ENCODE data around the gene RC3H1.
A peak's percentile ranks its signal among the peaks of the same experiment; 100 is the strongest.
"Not testable (repeated sequence)": the region's sequence is repeated elsewhere in the genome, so short reads cannot be mapped to it uniquely, and the experiment has no call there.

Gene RC3H1

GRCh38 chr1:173930541-173930940 is 91.6 kb downstream of the RC3H1 start:
- DNase-seq = not testable (repeated sequence)

- DNase-seq = no peak
Measured at GRCh38 chr1:173925306-173926242, 96.6 kb downstream of the RC3H1 start.

- DNase-seq = no peak
Measured at GRCh38 chr1:173920861-173921260, 101.3 kb downstream of the RC3H1 start.

GRCh38 chr1:173917635-173918493 is 104.3 kb downstream of the RC3H1 start:
- no peak for DNase-seq

- no peak for DNase-seq
Measured at GRCh38 chr1:173917149-173917548, 105.0 kb downstream of the RC3H1 start, which contains the start of gene SERPINC1. Gene SERPINC1, minus strand, starts transcription at chr1:173917327. Its CDS starts 68 bp downstream, at chr1:173917259.

GRCh38 chr1:173916667-173917066 is 105.5 kb downstream of the RC3H1 start:
- DNase-seq = no peak

GRCh38 chr1:173915596-173915995 is 106.6 kb downstream of the RC3H1 start:
- DNase-seq = no peak

GRCh38 chr1:173914366-173914871 is 107.7 kb downstream of the RC3H1 start:
- peak; percentile 12 to 24 for DNase-seq

GRCh38 chr1:173913111-173913510 is 109.0 kb downstream of the RC3H1 start:
- no peak for DNase-seq

- DNase-seq = no peak
Measured at GRCh38 chr1:173903827-173904531, 118.2 kb downstream of the RC3H1 start.

GRCh38 chr1:173900992-173901391 is 121.2 kb downstream of the RC3H1 start:
- no peak for DNase-seq

GRCh38 chr1:173900427-173900826 is 121.7 kb downstream of the RC3H1 start:
- DNase-seq = no peak

GRCh38 chr1:173894189-173894588 is 128.0 kb downstream of the RC3H1 start:
- no peak for DNase-seq

- no peak for DNase-seq
Measured at GRCh38 chr1:173893611-173894010, 128.5 kb downstream of the RC3H1 start.

GRCh38 chr1:173889885-173890284 is 132.3 kb downstream of the RC3H1 start:
- DNase-seq = no peak

GRCh38 chr1:173888749-173889148 is 133.4 kb downstream of the RC3H1 start:
- DNase-seq = no peak

GRCh38 chr1:173887627-173888026 is 134.5 kb downstream of the RC3H1 start:
- DNase-seq = no peak

- no peak for DNase-seq
Measured at GRCh38 chr1:173886746-173887611, 135.2 kb downstream of the RC3H1 start.

GRCh38 chr1:173884701-173885100 is 137.5 kb downstream of the RC3H1 start:
- no peak for DNase-seq

Measured in CD4-positive, alpha-beta T cell treated with Interleukin-1 beta for 1 hour (primary cell).